ENCODE results near the gene STXBP5. TPM values are rescaled to one million over a fixed set of nuclear protein-coding genes. Genes with fewer than 3 reads are reported as not detected.

Gene STXBP5
- total and polyA plus RNA-seq, 2 of the 13 experiments (the other 11 are each of a cell fraction or from before 2014, with no cell fraction given): 8.8 to 19.4 TPM

DNA sequence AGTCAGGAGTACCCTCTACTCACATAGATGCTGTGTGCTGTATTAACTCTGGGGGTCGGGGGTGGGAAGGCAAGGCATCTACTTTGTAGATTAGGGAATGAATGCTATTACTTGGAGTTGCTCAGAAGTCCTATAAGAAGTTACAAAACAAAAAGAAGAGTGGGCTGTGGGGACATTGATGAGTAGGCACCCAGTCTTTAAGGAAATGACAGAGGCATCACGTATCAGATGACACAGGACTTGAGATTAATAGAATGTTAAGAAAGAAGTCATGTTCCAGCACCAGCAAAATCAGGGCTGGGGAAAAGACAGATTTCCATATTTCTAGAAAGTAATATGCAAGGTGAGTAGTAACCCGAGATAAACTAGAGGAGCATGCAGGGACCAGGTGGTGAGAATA, 19.0 kb upstream of the STXBP5 start:
- no peak overlapping the region for H3K27ac ChIP-seq (ENCODE audit: extremely low read length, insufficient read depth, low read length)
- DNase-seq (ENCODE audit: low spot score) (no peak), ATAC-seq (no peak), FAIRE-seq (no peak)
- H3K79me2 ChIP-seq (ENCODE audit: insufficient read depth, low read length): no peaks in the 10 kb centered on the region
- TF ChIP-seq, protein P1, sequence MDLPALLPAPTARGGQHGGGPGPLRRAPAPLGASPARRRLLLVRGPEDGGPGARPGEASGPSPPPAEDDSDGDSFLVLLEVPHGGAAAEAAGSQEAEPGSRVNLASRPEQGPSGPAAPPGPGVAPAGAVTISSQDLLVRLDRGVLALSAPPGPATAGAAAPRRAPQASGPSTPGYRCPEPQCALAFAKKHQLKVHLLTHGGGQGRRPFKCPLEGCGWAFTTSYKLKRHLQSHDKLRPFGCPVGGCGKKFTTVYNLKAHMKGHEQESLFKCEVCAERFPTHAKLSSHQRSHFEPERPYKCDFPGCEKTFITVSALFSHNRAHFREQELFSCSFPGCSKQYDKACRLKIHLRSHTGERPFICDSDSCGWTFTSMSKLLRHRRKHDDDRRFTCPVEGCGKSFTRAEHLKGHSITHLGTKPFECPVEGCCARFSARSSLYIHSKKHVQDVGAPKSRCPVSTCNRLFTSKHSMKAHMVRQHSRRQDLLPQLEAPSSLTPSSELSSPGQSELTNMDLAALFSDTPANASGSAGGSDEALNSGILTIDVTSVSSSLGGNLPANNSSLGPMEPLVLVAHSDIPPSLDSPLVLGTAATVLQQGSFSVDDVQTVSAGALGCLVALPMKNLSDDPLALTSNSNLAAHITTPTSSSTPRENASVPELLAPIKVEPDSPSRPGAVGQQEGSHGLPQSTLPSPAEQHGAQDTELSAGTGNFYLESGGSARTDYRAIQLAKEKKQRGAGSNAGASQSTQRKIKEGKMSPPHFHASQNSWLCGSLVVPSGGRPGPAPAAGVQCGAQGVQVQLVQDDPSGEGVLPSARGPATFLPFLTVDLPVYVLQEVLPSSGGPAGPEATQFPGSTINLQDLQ (CRISPR knock-in tag; IDR thresholded peaks at IDR 0.05): no peak
- TF ChIP-seq RORA (CRISPR knock-in tag; IDR thresholded peaks at IDR 0.05) (no peak), ZNF777 (CRISPR knock-in tag; IDR thresholded peaks at IDR 0.05) (no peak), SETDB1 (CRISPR knock-in tag; IDR thresholded peaks at IDR 0.05; ENCODE audit: borderline replicate concordance) (no peak), EHMT2 (IDR thresholded peaks at IDR 0.05; ENCODE audit: borderline replicate concordance, low read depth, low read length) (no peak), MXI1 (IDR thresholded peaks at IDR 0.05; ENCODE audit: borderline replicate concordance, low read depth, low read length) (no peak), PHB2 (IDR thresholded peaks at IDR 0.05; ENCODE audit: partially characterized antibody) (no peak), ZNF234 (CRISPR knock-in tag; conservative IDR thresholded peaks at IDR 0.05) (no peak)
- TF ChIP-seq, protein P2, sequence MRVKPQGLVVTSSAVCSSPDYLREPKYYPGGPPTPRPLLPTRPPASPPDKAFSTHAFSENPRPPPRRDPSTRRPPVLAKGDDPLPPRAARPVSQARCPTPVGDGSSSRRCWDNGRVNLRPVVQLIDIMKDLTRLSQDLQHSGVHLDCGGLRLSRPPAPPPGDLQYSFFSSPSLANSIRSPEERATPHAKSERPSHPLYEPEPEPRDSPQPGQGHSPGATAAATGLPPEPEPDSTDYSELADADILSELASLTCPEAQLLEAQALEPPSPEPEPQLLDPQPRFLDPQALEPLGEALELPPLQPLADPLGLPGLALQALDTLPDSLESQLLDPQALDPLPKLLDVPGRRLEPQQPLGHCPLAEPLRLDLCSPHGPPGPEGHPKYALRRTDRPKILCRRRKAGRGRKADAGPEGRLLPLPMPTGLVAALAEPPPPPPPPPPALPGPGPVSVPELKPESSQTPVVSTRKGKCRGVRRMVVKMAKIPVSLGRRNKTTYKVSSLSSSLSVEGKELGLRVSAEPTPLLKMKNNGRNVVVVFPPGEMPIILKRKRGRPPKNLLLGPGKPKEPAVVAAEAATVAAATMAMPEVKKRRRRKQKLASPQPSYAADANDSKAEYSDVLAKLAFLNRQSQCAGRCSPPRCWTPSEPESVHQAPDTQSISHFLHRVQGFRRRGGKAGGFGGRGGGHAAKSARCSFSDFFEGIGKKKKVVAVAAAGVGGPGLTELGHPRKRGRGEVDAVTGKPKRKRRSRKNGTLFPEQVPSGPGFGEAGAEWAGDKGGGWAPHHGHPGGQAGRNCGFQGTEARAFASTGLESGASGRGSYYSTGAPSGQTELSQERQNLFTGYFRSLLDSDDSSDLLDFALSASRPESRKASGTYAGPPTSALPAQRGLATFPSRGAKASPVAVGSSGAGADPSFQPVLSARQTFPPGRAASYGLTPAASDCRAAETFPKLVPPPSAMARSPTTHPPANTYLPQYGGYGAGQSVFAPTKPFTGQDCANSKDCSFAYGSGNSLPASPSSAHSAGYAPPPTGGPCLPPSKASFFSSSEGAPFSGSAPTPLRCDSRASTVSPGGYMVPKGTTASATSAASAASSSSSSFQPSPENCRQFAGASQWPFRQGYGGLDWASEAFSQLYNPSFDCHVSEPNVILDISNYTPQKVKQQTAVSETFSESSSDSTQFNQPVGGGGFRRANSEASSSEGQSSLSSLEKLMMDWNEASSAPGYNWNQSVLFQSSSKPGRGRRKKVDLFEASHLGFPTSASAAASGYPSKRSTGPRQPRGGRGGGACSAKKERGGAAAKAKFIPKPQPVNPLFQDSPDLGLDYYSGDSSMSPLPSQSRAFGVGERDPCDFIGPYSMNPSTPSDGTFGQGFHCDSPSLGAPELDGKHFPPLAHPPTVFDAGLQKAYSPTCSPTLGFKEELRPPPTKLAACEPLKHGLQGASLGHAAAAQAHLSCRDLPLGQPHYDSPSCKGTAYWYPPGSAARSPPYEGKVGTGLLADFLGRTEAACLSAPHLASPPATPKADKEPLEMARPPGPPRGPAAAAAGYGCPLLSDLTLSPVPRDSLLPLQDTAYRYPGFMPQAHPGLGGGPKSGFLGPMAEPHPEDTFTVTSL (CRISPR knock-in tag; IDR thresholded peaks at IDR 0.05; ENCODE audit: borderline replicate concordance): no peak
- no peaks in the 10 kb centered on the region for H3K9me3 ChIP-seq (ENCODE audit: low read length)
- no peaks in the 10 kb centered on the region for H3K4me1 ChIP-seq (ENCODE audit: insufficient read depth, low read length)
- POLR2A ChIA-PET: no interaction called here
- no peaks in the 10 kb centered on the region for H4K20me1 ChIP-seq (ENCODE audit: insufficient read depth, low read length)
- CTCF ChIA-PET (ENCODE audit: low intra/inter-chr PET ratio, low total read pairs): no interaction called here
- intact Hi-C loops (cut with micrococcal nuclease; ENCODE audit: unreplicated experiment): no loop called here
- in situ Hi-C loops (cut with HindIII; ENCODE audit: extremely low pct_ligation_motif_present, low pct_unique_long_range_greater_than_20kb): no loop called here
- 23% methylated on average over 3 of the region's 3 CpGs for WGBS (ENCODE audit: low lambda C conversion rate)
- no peak overlapping the region for H3K9ac ChIP-seq (ENCODE audit: insufficient read depth, low read depth, low read length)
- H3K4me2 ChIP-seq (ENCODE audit: low read depth, low read length): no peak overlapping the region
- H2AFZ ChIP-seq (ENCODE audit: low read length): no peak overlapping the region
- no peaks in the 10 kb centered on the region for H3K36me3 ChIP-seq (replicated peaks in 1 of 2; ENCODE audit: control insufficient read depth in 1 of 2, insufficient read depth in 2 of 2, low read length in 2 of 2)
- H3K4me3 ChIP-seq (replicated peaks in 1 of 3; ENCODE audit: insufficient read depth in 1 of 3, low read depth in 2 of 3, low read length in 3 of 3): no peak overlapping the region
- BruUV-seq (replicated peaks): no TSS peak
- H3K27me3 ChIP-seq (ENCODE audit: control insufficient read depth in 1 of 2, insufficient read depth in 2 of 2, low read length in 2 of 2): 0 out of 5 replicates have a peak, but pooled peaks cover 0 to 4% of the 10 kb centered on the region in 2 experiments
